DND-41 (cell line): ENCODE results near the gene KLHL2.

Experiments used
- CTCF ChIP-seq: IDR thresholded peaks from 2 replicates; pipeline ENCODE4 v1.5.1; 2012; ENCODE audit warnings: borderline replicate concordance, low read length, moderate library complexity, mild to moderate bottlenecking; ENCODE audit not compliant: poor library complexity, severe bottlenecking; ENCODE audit errors: extremely low read depth
- EZH2 ChIP-seq: IDR thresholded peaks from 3 replicates; pipeline ENCODE4 v1.6.1; 2012; ENCODE audit warnings: borderline replicate concordance, low read depth, mild to moderate bottlenecking, moderate library complexity, low read length, inconsistent platforms; ENCODE audit not compliant: severe bottlenecking

- TF ChIP-seq CTCF (no peak), EZH2 (no peak)
These were observed 9.0 kb upstream of the KLHL2 start for GRCh38 chr4:165198329-165198728.
